ENCODE measurements around the gene ZFAND5. TPM values are rescaled to one million over a fixed set of nuclear protein-coding genes. Genes with fewer than 3 reads are reported as not detected.

Gene ZFAND5, protein sequence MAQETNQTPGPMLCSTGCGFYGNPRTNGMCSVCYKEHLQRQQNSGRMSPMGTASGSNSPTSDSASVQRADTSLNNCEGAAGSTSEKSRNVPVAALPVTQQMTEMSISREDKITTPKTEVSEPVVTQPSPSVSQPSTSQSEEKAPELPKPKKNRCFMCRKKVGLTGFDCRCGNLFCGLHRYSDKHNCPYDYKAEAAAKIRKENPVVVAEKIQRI
- 277 TPM for total RNA-seq

DNA sequence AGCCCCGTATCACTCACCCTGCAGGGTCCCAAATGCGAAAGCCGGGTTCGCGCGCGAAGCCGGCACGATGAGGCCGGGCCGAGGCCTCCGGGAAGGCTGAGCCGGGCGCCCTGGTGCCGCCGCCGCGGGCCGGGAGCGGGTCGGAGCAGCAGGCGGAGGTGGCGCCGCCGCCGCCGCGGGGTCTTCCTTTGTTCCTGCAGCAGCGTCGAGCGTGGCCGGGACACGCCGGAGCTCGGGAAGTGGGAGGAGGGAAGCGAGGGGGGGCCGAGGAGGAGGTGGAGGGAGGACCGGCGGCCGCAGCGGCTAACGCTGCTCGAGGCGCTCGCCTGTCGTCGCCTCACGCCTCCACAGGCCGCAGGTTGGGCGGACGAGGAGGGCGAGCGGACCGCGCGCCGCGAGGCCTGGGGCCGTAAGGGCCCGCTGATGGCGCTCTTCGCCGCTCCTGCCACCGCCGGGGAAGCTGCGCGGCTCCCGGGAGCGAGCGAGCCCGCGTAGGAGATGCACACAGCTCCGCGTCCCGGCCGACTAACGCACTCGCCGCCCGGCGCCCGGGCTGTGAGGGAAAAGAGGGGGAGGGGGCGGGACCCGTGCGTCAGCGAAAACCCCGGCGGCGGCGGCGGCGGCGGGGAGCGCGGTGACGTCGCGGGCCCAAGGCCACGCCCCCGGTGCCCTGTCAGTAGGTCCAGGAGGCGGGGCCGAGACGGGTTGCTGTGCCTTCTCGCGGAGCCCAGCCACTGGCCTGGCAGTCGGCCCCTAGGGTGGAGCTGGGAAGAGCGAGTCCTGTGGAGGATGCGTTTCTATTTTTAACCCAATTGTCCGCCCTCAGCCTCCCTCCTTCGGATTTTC lies at the start of gene ZFAND5:
Gene ZFAND5 (minus strand): TSS at position 530 of the 846 bp plus-strand sequence. CDS start 4,430 bp downstream, outside the sequence.
- Histone ChIP-seq H3K4me3 (peak within 1 kb of the TSS; percentile 85 to 89), H3K36me3 (peaks cover 0 to 6% of the 10 kb centered on the region in 2 donors), H3K27me3 (no peaks in the 10 kb centered on the region), H3K9me3 (no peaks in the 10 kb centered on the region), H3K27ac (peak within 1 kb of the TSS; percentile 100), H3K4me1 (peaks cover 37% of the 10 kb centered on the region)
- TF ChIP-seq POLR2A (IDR thresholded peaks at IDR 0.05) (peak; percentile 99), POLR2AphosphoS5 (IDR thresholded peaks at IDR 0.05; ENCODE audit: insufficient read depth in 1 of 2, low read depth in 1 of 2) (peak in 1 of 2 donors; percentile 99)
- TF ChIP-seq, protein P1, sequence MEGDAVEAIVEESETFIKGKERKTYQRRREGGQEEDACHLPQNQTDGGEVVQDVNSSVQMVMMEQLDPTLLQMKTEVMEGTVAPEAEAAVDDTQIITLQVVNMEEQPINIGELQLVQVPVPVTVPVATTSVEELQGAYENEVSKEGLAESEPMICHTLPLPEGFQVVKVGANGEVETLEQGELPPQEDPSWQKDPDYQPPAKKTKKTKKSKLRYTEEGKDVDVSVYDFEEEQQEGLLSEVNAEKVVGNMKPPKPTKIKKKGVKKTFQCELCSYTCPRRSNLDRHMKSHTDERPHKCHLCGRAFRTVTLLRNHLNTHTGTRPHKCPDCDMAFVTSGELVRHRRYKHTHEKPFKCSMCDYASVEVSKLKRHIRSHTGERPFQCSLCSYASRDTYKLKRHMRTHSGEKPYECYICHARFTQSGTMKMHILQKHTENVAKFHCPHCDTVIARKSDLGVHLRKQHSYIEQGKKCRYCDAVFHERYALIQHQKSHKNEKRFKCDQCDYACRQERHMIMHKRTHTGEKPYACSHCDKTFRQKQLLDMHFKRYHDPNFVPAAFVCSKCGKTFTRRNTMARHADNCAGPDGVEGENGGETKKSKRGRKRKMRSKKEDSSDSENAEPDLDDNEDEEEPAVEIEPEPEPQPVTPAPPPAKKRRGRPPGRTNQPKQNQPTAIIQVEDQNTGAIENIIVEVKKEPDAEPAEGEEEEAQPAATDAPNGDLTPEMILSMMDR (IDR thresholded peaks at IDR 0.05), result peak in 1 of 3 experiments; percentile 10
- intact Hi-C loops (cut with DNase I), result loop anchor here (10.0 kb wide), 2 partner anchors 220 to 600 kb away; partner anchors contain the start of gene CEMIP2
- peak; percentile 97 to 99 for DNase-seq (ENCODE audit: extremely low spot score in 2 of 2)

DNA sequence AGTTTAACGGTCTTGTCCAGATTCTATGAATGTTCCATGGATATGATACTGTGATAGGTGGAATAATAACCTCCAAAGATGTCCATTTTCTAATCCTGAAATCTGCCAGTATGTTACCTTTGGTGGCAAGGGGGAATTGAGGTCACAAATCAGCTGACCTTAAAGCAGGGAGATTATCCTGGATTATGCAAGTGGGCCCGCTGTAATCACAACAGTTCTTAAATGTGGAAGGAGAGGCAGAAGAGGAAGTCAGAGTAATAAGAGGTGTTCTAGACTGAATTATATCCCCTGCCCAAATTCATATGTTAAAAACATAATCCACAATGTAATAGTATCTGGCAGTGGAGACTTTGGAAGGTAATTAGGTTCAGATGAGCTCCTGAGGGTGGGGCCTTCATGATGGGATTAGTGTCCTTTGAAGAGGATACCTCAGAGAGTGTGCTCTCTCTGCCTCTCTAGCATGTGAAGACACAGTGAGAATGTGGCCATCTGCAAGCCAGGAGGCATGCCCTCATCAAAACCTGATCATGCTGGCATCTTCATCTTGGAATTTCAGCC lies 47.6 kb upstream of the ZFAND5 start:
- H3K36me3 ChIP-seq, result no peaks in the 10 kb centered on the region
- intact Hi-C loops (cut with DNase I), result no loop called here
- no peaks in the 10 kb centered on the region for H3K9me3 ChIP-seq
- no peaks in the 10 kb centered on the region for H3K27me3 ChIP-seq
- H3K4me3 ChIP-seq, result no peak overlapping the region
- DNase-seq (ENCODE audit: extremely low spot score in 2 of 2), result no peak
- no peaks in the 10 kb centered on the region for H3K4me1 ChIP-seq
- TF ChIP-seq POLR2A (IDR thresholded peaks at IDR 0.05), result no peak
- TF ChIP-seq POLR2AphosphoS5 (IDR thresholded peaks at IDR 0.05; ENCODE audit: insufficient read depth in 1 of 2, low read depth in 1 of 2), result no peak
- TF ChIP-seq, protein P1 (IDR thresholded peaks at IDR 0.05), result no peak
- no peak overlapping the region for H3K27ac ChIP-seq

DNA sequence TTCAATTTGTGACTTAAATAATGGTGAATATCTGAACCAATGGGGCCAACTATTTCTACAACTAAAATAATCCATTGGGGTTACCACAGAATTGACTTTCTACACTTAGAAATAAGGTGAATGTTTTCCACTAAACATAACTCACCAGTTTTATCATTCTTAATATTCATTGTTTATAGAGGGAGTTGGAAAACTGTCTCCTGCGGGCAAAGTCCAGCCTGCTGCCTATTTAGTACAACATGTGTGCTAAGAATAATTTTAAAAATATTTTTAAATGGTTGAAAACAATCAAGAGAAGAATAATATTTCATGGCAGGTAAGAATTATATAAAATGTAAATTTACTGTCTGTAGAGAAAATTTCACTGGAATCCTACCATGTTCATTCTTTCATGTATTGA lies 45.2 kb upstream of the ZFAND5 start:
- TF ChIP-seq, protein P1 (IDR thresholded peaks at IDR 0.05), result no peak
- no peak for TF ChIP-seq POLR2A (IDR thresholded peaks at IDR 0.05)
- TF ChIP-seq POLR2AphosphoS5 (IDR thresholded peaks at IDR 0.05; ENCODE audit: insufficient read depth in 1 of 2, low read depth in 1 of 2), result no peak
- Histone ChIP-seq H3K36me3 (no peaks in the 10 kb centered on the region), H3K27ac (no peak overlapping the region), H3K27me3 (no peaks in the 10 kb centered on the region), H3K9me3 (no peaks in the 10 kb centered on the region), H3K4me1 (no peaks in the 10 kb centered on the region), H3K4me3 (no peak overlapping the region)
- no peak for DNase-seq (ENCODE audit: extremely low spot score in 2 of 2)
- intact Hi-C loops (cut with DNase I), result no loop called here

DNA sequence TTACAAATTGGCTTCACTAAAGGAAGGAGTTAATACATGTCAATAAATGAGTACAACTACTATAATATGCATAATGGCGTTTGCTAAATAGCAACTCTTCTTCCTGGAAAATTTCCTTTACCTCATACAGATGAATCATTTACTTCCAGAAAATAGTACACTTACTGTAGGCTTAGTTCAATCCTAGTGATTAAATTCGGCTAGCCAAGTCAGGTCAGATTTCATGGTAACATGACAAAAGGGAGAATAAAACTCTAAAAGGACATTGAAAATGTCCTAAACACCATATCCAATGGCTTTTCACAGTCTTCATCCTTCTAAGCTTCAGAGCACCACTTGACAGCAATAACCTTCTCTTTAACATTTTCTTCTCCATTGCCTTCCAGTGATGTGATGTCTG lies 42.1 kb upstream of the ZFAND5 start:
- no peaks in the 10 kb centered on the region for H3K36me3 ChIP-seq
- intact Hi-C loops (cut with DNase I), result no loop called here
- no peaks in the 10 kb centered on the region for H3K27me3 ChIP-seq
- TF ChIP-seq, protein P1 (IDR thresholded peaks at IDR 0.05), result no peak
- TF ChIP-seq POLR2A (IDR thresholded peaks at IDR 0.05) (no peak), POLR2AphosphoS5 (IDR thresholded peaks at IDR 0.05; ENCODE audit: insufficient read depth in 1 of 2, low read depth in 1 of 2) (no peak)
- no peak overlapping the region for H3K4me3 ChIP-seq
- no peaks in the 10 kb centered on the region for H3K9me3 ChIP-seq
- no peaks in the 10 kb centered on the region for H3K4me1 ChIP-seq
- no peak for DNase-seq (ENCODE audit: extremely low spot score in 2 of 2)
- H3K27ac ChIP-seq, result no peak overlapping the region

Measured in vagina (tissue), 2 donors.